ENCODE results near the gene IPCEF1. TPM values are rescaled to one million over a fixed set of nuclear protein-coding genes. Genes with fewer than 3 reads are reported as not detected.

The IPCEF1 gene
- total and polyA plus RNA-seq, 2 of the 8 experiments (the other 6 are each of a cell fraction or from before 2014, with no cell fraction given): 0.41 to 0.78 TPM

GRCh38 chr6:154402081-154402780 is 45.6 kb upstream of the IPCEF1 start (continued):
- TF ChIP-seq, protein P1, sequence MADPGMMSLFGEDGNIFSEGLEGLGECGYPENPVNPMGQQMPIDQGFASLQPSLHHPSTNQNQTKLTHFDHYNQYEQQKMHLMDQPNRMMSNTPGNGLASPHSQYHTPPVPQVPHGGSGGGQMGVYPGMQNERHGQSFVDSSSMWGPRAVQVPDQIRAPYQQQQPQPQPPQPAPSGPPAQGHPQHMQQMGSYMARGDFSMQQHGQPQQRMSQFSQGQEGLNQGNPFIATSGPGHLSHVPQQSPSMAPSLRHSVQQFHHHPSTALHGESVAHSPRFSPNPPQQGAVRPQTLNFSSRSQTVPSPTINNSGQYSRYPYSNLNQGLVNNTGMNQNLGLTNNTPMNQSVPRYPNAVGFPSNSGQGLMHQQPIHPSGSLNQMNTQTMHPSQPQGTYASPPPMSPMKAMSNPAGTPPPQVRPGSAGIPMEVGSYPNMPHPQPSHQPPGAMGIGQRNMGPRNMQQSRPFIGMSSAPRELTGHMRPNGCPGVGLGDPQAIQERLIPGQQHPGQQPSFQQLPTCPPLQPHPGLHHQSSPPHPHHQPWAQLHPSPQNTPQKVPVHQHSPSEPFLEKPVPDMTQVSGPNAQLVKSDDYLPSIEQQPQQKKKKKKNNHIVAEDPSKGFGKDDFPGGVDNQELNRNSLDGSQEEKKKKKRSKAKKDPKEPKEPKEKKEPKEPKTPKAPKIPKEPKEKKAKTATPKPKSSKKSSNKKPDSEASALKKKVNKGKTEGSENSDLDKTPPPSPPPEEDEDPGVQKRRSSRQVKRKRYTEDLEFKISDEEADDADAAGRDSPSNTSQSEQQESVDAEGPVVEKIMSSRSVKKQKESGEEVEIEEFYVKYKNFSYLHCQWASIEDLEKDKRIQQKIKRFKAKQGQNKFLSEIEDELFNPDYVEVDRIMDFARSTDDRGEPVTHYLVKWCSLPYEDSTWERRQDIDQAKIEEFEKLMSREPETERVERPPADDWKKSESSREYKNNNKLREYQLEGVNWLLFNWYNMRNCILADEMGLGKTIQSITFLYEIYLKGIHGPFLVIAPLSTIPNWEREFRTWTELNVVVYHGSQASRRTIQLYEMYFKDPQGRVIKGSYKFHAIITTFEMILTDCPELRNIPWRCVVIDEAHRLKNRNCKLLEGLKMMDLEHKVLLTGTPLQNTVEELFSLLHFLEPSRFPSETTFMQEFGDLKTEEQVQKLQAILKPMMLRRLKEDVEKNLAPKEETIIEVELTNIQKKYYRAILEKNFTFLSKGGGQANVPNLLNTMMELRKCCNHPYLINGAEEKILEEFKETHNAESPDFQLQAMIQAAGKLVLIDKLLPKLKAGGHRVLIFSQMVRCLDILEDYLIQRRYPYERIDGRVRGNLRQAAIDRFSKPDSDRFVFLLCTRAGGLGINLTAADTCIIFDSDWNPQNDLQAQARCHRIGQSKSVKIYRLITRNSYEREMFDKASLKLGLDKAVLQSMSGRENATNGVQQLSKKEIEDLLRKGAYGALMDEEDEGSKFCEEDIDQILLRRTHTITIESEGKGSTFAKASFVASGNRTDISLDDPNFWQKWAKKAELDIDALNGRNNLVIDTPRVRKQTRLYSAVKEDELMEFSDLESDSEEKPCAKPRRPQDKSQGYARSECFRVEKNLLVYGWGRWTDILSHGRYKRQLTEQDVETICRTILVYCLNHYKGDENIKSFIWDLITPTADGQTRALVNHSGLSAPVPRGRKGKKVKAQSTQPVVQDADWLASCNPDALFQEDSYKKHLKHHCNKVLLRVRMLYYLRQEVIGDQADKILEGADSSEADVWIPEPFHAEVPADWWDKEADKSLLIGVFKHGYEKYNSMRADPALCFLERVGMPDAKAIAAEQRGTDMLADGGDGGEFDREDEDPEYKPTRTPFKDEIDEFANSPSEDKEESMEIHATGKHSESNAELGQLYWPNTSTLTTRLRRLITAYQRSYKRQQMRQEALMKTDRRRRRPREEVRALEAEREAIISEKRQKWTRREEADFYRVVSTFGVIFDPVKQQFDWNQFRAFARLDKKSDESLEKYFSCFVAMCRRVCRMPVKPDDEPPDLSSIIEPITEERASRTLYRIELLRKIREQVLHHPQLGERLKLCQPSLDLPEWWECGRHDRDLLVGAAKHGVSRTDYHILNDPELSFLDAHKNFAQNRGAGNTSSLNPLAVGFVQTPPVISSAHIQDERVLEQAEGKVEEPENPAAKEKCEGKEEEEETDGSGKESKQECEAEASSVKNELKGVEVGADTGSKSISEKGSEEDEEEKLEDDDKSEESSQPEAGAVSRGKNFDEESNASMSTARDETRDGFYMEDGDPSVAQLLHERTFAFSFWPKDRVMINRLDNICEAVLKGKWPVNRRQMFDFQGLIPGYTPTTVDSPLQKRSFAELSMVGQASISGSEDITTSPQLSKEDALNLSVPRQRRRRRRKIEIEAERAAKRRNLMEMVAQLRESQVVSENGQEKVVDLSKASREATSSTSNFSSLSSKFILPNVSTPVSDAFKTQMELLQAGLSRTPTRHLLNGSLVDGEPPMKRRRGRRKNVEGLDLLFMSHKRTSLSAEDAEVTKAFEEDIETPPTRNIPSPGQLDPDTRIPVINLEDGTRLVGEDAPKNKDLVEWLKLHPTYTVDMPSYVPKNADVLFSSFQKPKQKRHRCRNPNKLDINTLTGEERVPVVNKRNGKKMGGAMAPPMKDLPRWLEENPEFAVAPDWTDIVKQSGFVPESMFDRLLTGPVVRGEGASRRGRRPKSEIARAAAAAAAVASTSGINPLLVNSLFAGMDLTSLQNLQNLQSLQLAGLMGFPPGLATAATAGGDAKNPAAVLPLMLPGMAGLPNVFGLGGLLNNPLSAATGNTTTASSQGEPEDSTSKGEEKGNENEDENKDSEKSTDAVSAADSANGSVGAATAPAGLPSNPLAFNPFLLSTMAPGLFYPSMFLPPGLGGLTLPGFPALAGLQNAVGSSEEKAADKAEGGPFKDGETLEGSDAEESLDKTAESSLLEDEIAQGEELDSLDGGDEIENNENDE (IDR thresholded peaks at IDR 0.05; ENCODE audit: insufficient replicate concordance, low read length): no peak
- TF ChIP-seq POU5F1 (IDR thresholded peaks at IDR 0.05; ENCODE audit: low read depth, low read length) (no peak), TCF12 (IDR thresholded peaks at IDR 0.05; ENCODE audit: low read depth, low read length) (no peak), KDM1A (IDR thresholded peaks at IDR 0.05; ENCODE audit: borderline replicate concordance, low read length) (no peak), RAD21 (IDR thresholded peaks at IDR 0.05 in 1 of 2, conservative IDR thresholded peaks at IDR 0.05 in 1 of 2; ENCODE audit: low read depth in 2 of 2, low read length in 2 of 2) (no peak), BRCA1 (IDR thresholded peaks at IDR 0.05; ENCODE audit: low read depth, low read length) (no peak), SP4 (IDR thresholded peaks at IDR 0.05; ENCODE audit: low read length) (no peak), BACH1 (IDR thresholded peaks at IDR 0.05; ENCODE audit: low read length) (no peak)
